ENCODE measurements around the gene F8.

DNA sequence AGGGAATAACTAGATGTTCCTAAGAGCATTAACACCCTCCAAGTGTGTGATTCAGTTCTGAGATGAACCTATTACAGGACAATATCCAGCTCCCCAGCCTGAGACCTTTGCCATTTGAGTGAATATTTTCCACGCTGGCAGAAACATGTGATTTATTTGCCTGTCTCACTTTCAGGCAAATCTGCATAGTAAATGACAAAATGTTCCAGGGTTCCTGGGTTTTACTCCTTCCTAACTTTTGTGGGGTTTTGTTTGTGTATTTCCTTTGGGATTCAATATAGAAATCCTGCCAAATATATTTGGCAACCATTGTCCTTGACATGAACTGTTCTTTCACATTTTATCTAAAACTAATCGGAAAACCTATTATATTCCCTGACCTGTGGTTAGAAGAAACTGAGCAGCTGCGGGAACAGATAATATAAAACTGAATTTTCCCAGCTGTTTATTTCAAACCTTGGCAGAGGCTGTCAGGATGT is 12.5 kb downstream of the F8 start:
- TF ChIP-seq, protein P1, sequence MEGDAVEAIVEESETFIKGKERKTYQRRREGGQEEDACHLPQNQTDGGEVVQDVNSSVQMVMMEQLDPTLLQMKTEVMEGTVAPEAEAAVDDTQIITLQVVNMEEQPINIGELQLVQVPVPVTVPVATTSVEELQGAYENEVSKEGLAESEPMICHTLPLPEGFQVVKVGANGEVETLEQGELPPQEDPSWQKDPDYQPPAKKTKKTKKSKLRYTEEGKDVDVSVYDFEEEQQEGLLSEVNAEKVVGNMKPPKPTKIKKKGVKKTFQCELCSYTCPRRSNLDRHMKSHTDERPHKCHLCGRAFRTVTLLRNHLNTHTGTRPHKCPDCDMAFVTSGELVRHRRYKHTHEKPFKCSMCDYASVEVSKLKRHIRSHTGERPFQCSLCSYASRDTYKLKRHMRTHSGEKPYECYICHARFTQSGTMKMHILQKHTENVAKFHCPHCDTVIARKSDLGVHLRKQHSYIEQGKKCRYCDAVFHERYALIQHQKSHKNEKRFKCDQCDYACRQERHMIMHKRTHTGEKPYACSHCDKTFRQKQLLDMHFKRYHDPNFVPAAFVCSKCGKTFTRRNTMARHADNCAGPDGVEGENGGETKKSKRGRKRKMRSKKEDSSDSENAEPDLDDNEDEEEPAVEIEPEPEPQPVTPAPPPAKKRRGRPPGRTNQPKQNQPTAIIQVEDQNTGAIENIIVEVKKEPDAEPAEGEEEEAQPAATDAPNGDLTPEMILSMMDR (conservative IDR thresholded peaks at IDR 0.05): no peak
- TF ChIP-seq ZFX (IDR thresholded peaks at IDR 0.05): no peak
